ENCODE results near the gene MAP1B.
"Not testable (repeated sequence)": the region's sequence is repeated elsewhere in the genome, so short reads cannot be mapped to it uniquely, and the experiment has no call there.

Gene MAP1B

GRCh38 chr5:72161951-72162350 lies 54.7 kb downstream of the MAP1B start:
- no peak for DNase-seq (ENCODE audit: low spot score)

GRCh38 chr5:72163349-72163983 lies 56.2 kb downstream of the MAP1B start:
- no peak for DNase-seq (ENCODE audit: low spot score)

GRCh38 chr5:72166070-72166979 lies 59.0 kb downstream of the MAP1B start:
- peak; percentile 87 for DNase-seq (ENCODE audit: low spot score)

GRCh38 chr5:72167257-72167656 lies 60.0 kb downstream of the MAP1B start:
- DNase-seq (ENCODE audit: low spot score) = no peak

GRCh38 chr5:72167804-72168203 lies 60.5 kb downstream of the MAP1B start:
- DNase-seq (ENCODE audit: low spot score) = no peak

- no peak for DNase-seq (ENCODE audit: low spot score)
These were observed 62.8 kb downstream of the MAP1B start for GRCh38 chr5:72170101-72170500.

- not testable (repeated sequence) for DNase-seq (ENCODE audit: low spot score)
These were observed 63.9 kb downstream of the MAP1B start for GRCh38 chr5:72171181-72171580.

GRCh38 chr5:72171667-72172066 lies 64.4 kb downstream of the MAP1B start:
- DNase-seq (ENCODE audit: low spot score) = no peak

GRCh38 chr5:72172786-72173185 lies 65.5 kb downstream of the MAP1B start:
- no peak for DNase-seq (ENCODE audit: low spot score)

GRCh38 chr5:72177538-72177937 lies 70.3 kb downstream of the MAP1B start:
- DNase-seq (ENCODE audit: low spot score) = no peak

GRCh38 chr5:72179028-72179815 lies 71.9 kb downstream of the MAP1B start:
- DNase-seq (ENCODE audit: low spot score) = peak; percentile 72

GRCh38 chr5:72179816-72180440 lies 72.7 kb downstream of the MAP1B start:
- peak; percentile 62 for DNase-seq (ENCODE audit: low spot score)

- DNase-seq (ENCODE audit: low spot score) = no peak
These were observed 73.7 kb downstream of the MAP1B start for GRCh38 chr5:72180925-72181324.

GRCh38 chr5:72182686-72183085 lies 75.4 kb downstream of the MAP1B start:
- no peak for DNase-seq (ENCODE audit: low spot score)

GRCh38 chr5:72183101-72183520 lies 75.8 kb downstream of the MAP1B start:
- no peak for DNase-seq (ENCODE audit: low spot score)

- no peak for DNase-seq (ENCODE audit: low spot score)
These were observed 77.1 kb downstream of the MAP1B start for GRCh38 chr5:72184408-72184807.

- DNase-seq (ENCODE audit: low spot score) = no peak
These were observed 78.4 kb downstream of the MAP1B start for GRCh38 chr5:72185496-72186329.

- DNase-seq (ENCODE audit: low spot score) = no peak
These were observed 80.3 kb downstream of the MAP1B start for GRCh38 chr5:72187388-72188075.

GRCh38 chr5:72188166-72188565 lies 80.9 kb downstream of the MAP1B start:
- DNase-seq (ENCODE audit: low spot score) = no peak

- no peak for DNase-seq (ENCODE audit: low spot score)
These were observed 81.9 kb downstream of the MAP1B start for GRCh38 chr5:72189146-72189545.

GRCh38 chr5:72191404-72191803 lies 84.1 kb downstream of the MAP1B start:
- DNase-seq (ENCODE audit: low spot score) = no peak
